Left ventricle myocardium superior (tissue), 1 donor: Measurements from ENCODE around the gene PPP3CA. TPM values are rescaled to one million over a fixed set of nuclear protein-coding genes. Genes with fewer than 3 reads are reported as not detected.

Experiments used
- ATAC-seq: fragments of 200-7000 bp; cut with Tn5 transposase; one replicate; pipeline ENCODE4 v1.9.1; 2020; ENCODE audit warnings: mild to moderate bottlenecking, moderate library complexity
- DNase-seq: peaks from one replicate; pipeline ENCODE4 v3.0.0-alpha.2; 2020
- intact Hi-C: fragments of 100-400 bp; cut with micrococcal nuclease; formaldehyde crosslinking; loops from one replicate; pipeline ENCODE4 v1.11.0; 2022
- total RNA-seq: library from RNA; stranded (reverse); fragmentation: NEBNext Ultra II Directional; extraction: Animal tissue kit (Norgen Biotek cat#: 25700); gene quantifications from one replicate; pipeline ENCODE4 v1.2.1, GENCODE V29; 2021
- donor health status: DM: no; HTN: yes; CAD: no; lungs with severe emphysema.

The PPP3CA gene
- total RNA-seq, 1 donor from 2014 or later = 20.1 TPM

GRCh38 chr4:101089168-101089567 lies 258.2 kb downstream of the PPP3CA start:
- no peak for DNase-seq
- intact Hi-C loops = no loop called here
- no peak for ATAC-seq

- DNase-seq (no peak), ATAC-seq (no peak)
- intact Hi-C loops = no loop called here
These were observed 260.3 kb downstream of the PPP3CA start for GRCh38 chr4:101086801-101087586.

GRCh38 chr4:101083131-101083530 lies 264.2 kb downstream of the PPP3CA start:
- no peak for ATAC-seq
- no peak for DNase-seq
- intact Hi-C loops = no loop called here

- intact Hi-C loops = no loop called here
- no peak for ATAC-seq
These were observed 265.5 kb downstream of the PPP3CA start for GRCh38 chr4:101081695-101082369.

GRCh38 chr4:101081166-101081565 lies 266.2 kb downstream of the PPP3CA start:
- no peak for ATAC-seq
- intact Hi-C loops = no loop called here
- no peak for DNase-seq

More at GRCh38 chr4:101081695-101082369, 265.5 kb downstream of the PPP3CA start:
- no peak for DNase-seq

- ATAC-seq (no peak), DNase-seq (no peak)
- intact Hi-C loops = no loop called here
These were observed 268.4 kb downstream of the PPP3CA start for GRCh38 chr4:101078950-101079349.

- ATAC-seq = no peak
- intact Hi-C loops = no loop called here
- no peak for DNase-seq
These were observed 271.3 kb downstream of the PPP3CA start for GRCh38 chr4:101076032-101076431.

GRCh38 chr4:101075536-101075935 lies 271.8 kb downstream of the PPP3CA start:
- ATAC-seq (no peak), DNase-seq (no peak)
- intact Hi-C loops = no loop called here

GRCh38 chr4:101074326-101074725 lies 273.0 kb downstream of the PPP3CA start:
- no peak for ATAC-seq
- intact Hi-C loops = no loop called here
- no peak for DNase-seq

GRCh38 chr4:101071241-101071640 lies 276.1 kb downstream of the PPP3CA start:
- no peak for ATAC-seq
- intact Hi-C loops = no loop called here
- DNase-seq = no peak

- no peak for ATAC-seq
- DNase-seq = no peak
- intact Hi-C loops = no loop called here
These were observed 279.2 kb downstream of the PPP3CA start for GRCh38 chr4:101068115-101068514.

GRCh38 chr4:101067383-101067782 lies 279.9 kb downstream of the PPP3CA start:
- DNase-seq (no peak), ATAC-seq (no peak)
- intact Hi-C loops = no loop called here

- intact Hi-C loops = no loop called here
- DNase-seq (no peak), ATAC-seq (no peak)
These were observed 280.6 kb downstream of the PPP3CA start for GRCh38 chr4:101066626-101067170.

GRCh38 chr4:101065935-101066485 lies 281.3 kb downstream of the PPP3CA start:
- intact Hi-C loops = no loop called here
- ATAC-seq (no peak), DNase-seq (no peak)

- intact Hi-C loops = no loop called here
- ATAC-seq = no peak
- no peak for DNase-seq
These were observed 282.0 kb downstream of the PPP3CA start for GRCh38 chr4:101065346-101065745.

GRCh38 chr4:101064541-101065180 lies 282.7 kb downstream of the PPP3CA start:
- ATAC-seq (peak; percentile 56), DNase-seq (no peak)
- intact Hi-C loops = no loop called here

GRCh38 chr4:101055392-101055791 lies 291.9 kb downstream of the PPP3CA start:
- no peak for ATAC-seq
- intact Hi-C loops = no loop called here
- no peak for DNase-seq

- intact Hi-C loops = no loop called here
- ATAC-seq (no peak), DNase-seq (no peak)
These were observed 296.5 kb downstream of the PPP3CA start for GRCh38 chr4:101050837-101051205.

GRCh38 chr4:101050088-101050836 lies 297.1 kb downstream of the PPP3CA start:
- no peak for DNase-seq
- ATAC-seq = no peak
- intact Hi-C loops = no loop called here
